HG03571 (cell line): ENCODE data around the gene BACE2.
"Not testable (repeated sequence)": the region's sequence is repeated elsewhere in the genome, so short reads cannot be mapped to it uniquely, and the experiment has no call there.

Experiments used
- ATAC-seq: cut with Tn5 transposase; IDR thresholded peaks from one replicate; pipeline ENCODE4 v1.9.1; 2021; ENCODE audit not compliant: unreplicated experiment

Gene BACE2

GRCh38 chr21:41182547-41182946 lies 14.6 kb downstream of the BACE2 start:
- ATAC-seq = no peak

GRCh38 chr21:41183575-41183974 lies 15.6 kb downstream of the BACE2 start:
- ATAC-seq = no peak

- no peak for ATAC-seq
Observed at GRCh38 chr21:41185802-41186201, 17.8 kb downstream of the BACE2 start.

GRCh38 chr21:41186755-41187536 lies 19.0 kb downstream of the BACE2 start:
- no peak for ATAC-seq

- no peak for ATAC-seq
Observed at GRCh38 chr21:41187537-41188025, 19.6 kb downstream of the BACE2 start.

- ATAC-seq = no peak
Observed at GRCh38 chr21:41188486-41189149, 20.7 kb downstream of the BACE2 start.

- ATAC-seq = no peak
Observed at GRCh38 chr21:41189150-41189745, 21.3 kb downstream of the BACE2 start.

- ATAC-seq = not testable (repeated sequence)
Observed at GRCh38 chr21:41192552-41192951, 24.6 kb downstream of the BACE2 start.

GRCh38 chr21:41195311-41195710 lies 27.4 kb downstream of the BACE2 start:
- ATAC-seq = no peak

- no peak for ATAC-seq
Observed at GRCh38 chr21:41196993-41197392, 29.0 kb downstream of the BACE2 start.

- no peak for ATAC-seq
Observed at GRCh38 chr21:41197582-41197981, 29.6 kb downstream of the BACE2 start.

GRCh38 chr21:41198647-41199046 lies 30.7 kb downstream of the BACE2 start:
- not testable (repeated sequence) for ATAC-seq

GRCh38 chr21:41199123-41199522 lies 31.2 kb downstream of the BACE2 start:
- ATAC-seq = no peak

- no peak for ATAC-seq
Observed at GRCh38 chr21:41199588-41199987, 31.6 kb downstream of the BACE2 start.

GRCh38 chr21:41201385-41201784 lies 33.4 kb downstream of the BACE2 start:
- ATAC-seq = no peak

GRCh38 chr21:41204736-41205135 lies 36.8 kb downstream of the BACE2 start:
- no peak for ATAC-seq

GRCh38 chr21:41207401-41208375 lies 39.7 kb downstream of the BACE2 start:
- ATAC-seq = no peak

- no peak for ATAC-seq
Observed at GRCh38 chr21:41208376-41208763, 40.4 kb downstream of the BACE2 start.

- ATAC-seq = no peak
Observed at GRCh38 chr21:41209016-41209619, 41.2 kb downstream of the BACE2 start.

GRCh38 chr21:41210426-41211059 lies 42.6 kb downstream of the BACE2 start:
- no peak for ATAC-seq
